Stimulated activated CD4-positive, alpha-beta T cell treated with anti-CD3 and anti-CD28 coated beads, Interleukin-15, amount 100 ng/mL, for 24 hours (primary cell): ENCODE results near the gene ARHGAP26.

Source experiments
- DNase-seq: peaks from one replicate; pipeline ENCODE4 v3.0.0-alpha.2; 2020

ARHGAP26 gene

DNA sequence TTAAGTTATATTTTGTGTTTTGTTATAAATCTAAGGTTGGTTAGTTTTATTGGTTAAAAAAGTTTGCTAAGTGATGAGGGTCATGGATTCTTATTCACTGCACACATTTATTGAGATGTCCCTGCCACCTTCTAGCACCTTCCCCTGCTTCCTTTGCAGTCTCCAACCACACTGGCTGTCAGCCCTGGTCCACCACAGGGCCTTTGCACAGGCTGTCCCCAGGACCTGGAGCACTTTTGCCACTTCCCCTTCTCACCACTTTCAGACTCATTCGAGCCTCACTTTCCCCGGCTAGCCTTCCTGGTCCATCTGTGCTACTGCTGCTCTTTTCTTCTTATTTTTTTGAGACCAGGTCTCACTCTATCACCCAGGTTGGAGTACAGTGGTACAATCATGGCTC, 45.3 kb downstream of the ARHGAP26 start:
- DNase-seq, result no peak

DNA sequence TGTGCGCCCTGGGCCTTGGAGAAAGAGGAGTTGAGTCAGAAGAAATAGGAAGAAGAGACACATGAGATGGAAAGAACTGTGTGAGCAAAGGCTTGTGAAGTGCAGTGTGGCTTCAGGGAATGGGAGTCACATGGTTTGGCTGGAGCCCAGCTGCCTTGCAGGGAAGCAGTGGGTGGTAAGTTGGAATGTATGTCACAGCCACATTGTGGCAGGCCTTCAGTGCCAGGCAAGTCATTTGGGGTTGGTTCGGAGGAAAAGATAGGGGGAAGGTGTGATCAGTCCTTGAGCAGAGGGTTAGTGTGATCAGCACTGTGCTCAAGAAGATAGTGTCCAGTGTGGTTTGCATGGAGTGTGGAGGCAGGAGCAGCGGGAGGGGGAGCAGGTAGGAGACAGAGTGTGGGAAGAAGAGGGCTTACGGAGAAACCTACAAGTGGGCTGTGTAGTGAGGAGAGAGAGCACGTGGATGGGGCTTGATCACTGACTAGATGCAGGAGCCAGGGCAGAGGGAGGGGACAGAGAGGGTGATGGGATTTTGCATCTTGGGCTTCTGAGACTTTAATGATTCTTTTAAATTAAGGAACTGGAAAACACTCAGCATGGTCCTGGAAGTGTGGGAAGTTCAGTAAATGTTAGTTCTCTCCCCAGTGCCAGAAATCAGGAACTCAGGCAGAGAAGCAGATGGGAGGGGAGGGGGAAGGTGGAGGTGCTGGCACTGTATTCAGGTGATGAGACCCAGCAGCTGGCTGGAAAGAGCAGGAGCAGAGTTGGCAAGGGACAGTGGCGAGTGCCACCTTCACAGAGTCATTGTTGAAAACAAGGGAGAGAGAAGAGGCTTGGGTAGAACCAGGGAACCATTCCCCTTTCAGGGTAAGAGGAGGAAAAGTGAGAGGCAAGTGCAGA, 46.6 kb downstream of the ARHGAP26 start:
- DNase-seq, result no peak

DNA sequence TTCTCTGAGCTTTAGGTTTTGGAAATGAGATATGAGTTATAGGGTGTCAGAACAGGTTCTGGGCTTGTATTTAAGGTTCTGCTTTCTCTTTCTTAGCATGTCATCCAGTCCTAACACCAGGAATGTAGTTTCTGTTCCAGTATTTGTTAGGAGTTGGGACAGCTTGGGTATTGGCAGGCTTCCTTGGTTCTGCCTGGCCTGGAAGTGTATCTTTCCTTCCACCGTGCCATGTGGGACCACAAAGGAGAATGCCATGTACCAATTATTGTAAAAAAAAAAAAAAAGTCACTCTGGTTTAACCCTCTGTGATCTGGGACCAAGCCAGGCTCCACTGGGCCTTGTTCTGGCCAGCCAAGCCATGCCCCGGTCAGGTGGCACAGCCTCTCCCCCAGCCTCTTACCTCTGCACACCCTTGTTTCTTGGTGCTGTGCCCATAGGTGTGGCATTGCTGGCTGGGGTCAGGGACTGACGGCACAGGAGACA, 47.8 kb downstream of the ARHGAP26 start:
- DNase-seq, result no peak

DNA sequence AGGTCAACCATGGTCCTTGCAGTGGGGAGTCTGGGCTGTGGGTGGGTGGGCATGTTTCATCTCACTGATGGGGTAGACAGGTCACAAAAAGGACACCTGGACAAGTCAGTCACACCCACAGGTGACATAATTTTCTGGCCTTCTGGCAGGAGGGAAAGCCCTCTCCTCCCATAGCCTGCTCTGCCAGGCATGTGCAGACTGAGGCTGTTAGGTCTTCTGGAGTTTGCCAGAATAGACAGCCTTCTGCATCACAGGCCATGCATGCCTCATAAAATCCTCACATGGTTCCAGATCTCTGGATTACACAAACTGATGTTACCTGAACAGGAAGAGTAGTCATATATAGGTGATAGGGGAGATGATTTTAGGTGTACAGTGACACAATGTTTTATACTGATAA, 49.1 kb downstream of the ARHGAP26 start:
- no peak for DNase-seq

DNA sequence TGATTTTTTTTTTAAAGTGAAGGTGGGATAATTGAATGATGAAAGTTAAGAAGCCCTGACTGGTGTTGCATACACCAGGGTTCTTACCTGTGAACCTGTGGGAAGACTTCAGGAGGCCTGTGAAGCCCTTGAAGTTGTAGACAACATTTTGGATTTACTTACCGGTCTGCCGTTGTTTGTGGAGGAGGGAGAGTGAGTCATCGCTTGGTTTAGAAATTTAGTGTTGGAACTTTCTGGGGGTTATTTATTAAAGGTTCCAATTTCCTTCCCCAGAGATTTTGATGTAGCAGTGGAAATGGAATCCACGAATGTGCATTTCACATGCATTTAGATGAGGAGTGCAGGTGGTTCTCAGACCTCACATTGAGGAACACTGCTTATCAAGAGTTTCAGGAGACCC, 49.6 kb downstream of the ARHGAP26 start:
- no peak for DNase-seq

DNA sequence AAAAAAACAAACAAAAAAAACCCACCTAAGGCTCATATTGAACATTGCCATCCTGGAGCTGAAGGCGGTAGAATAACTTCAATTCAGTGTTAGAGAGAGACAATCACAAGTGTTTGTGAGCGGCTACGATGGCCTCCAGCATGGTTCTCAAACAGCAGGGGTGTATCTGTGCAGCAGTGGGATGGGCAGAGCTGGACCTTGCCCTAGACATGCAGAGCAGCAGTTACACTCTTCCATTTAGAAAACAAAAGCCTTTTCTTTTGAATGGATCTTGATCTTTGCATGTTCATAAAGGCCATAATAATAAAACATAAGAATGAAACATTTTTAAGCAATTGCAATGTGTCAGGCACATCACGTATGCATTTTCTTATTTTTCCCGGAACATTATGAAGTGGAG, 50.3 kb downstream of the ARHGAP26 start:
- DNase-seq, result no peak

DNA sequence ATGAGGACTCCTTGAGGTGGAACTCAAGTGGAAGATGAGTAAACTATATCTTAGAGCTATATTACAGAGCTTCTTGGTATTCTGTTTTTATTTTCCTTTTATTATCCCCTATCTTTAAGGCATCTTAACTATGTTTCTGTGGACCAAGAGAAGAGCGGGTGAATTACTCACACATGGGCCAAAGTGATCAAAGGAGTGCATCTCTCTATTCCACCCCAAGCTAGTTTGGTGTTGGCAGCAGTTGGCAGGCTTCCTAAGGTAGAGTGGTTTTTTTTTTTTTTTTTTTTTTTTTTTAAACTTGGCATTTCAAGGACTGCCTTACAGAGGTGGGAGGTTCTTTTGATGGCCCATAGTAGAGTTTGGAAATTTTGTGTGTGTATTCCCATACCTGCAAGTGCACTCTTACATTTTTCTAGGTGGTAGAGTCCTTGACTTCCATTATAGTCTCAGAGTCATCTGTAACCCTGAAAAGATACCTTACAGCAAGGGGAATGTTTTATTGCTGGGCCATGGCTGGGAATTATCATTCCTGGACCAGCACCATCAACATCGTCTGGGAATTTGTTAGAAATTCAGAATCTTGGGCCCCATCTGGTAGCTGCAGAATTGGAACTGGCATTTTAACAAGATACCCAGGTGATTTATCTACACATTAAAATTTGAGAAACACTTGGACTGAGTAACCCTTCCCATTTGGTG, 51.0 kb downstream of the ARHGAP26 start:
- DNase-seq, result no peak

DNA sequence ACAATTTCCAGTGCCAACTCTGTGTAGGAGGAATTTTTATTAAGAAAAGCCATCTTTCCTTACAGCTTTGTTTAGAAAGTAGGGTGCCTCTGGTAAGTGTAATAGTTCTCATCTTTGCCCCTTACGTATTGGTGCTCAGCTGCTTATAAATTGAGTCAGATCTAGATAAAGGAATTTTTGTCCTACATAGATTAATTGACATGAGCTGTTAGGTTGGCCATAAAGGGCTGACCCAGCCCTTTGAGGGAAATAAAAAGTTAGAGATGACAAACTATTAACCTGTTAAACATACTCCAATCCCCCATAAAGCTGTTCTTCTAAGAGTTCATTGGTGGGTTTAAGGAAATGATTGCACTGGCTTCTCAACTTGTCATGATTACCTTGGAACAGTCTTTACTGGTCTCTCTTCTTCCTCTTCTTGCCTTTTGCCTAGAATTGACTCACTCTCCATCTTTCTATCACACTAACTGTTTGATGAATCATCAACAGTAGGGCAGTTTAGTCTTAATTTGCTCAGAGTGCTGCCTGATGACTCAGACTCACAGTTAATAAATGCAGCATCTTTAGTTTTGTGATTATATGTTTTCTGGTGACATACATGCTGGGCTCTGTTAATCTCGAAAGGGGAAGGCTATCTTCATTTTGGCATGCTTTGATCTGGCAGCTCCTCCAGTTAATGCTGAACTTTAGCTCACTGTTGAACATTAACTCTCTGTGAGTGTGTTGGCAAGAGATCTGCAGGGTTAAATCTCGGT, 51.7 kb downstream of the ARHGAP26 start:
- DNase-seq, result peak; percentile 37

DNA sequence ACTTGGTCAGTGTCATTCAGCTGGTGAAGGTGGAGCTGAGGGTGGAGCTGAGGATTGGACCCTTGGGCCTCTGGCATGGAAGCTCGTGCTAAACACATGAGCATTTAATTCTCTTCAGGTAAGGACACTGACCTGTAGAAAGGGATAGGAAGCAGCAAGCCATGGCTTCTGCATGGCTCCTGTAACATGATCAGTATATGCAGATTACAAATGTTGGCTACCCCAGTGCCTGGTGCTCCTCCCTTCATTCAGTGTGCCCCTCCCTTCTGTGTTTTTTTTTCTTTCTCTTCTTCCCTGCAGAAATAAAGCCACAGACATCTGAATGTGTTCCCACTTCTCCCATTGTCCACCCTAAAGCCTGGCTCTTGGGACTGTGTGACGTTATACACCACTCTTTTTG, 52.9 kb downstream of the ARHGAP26 start:
- DNase-seq, result no peak

DNA sequence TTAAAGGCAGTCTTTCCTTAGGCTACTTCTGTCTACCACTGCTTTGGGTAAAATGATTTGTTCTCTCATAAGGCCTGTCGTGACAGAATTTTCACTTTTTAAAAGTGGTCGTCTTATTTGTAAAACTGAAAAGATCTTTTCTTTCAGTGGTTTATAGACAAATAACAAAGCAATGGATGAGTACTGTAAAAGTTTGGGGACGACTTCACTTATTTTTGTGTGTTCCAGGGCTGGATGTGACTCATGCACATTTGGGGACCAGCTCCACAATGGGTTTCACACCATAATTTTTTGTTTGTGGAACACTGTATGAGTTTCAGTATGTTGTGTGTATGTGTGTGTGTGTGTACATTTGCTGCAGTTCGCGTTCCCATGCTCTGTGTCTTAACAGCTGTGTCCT, 53.6 kb downstream of the ARHGAP26 start:
- DNase-seq, result no peak

DNA sequence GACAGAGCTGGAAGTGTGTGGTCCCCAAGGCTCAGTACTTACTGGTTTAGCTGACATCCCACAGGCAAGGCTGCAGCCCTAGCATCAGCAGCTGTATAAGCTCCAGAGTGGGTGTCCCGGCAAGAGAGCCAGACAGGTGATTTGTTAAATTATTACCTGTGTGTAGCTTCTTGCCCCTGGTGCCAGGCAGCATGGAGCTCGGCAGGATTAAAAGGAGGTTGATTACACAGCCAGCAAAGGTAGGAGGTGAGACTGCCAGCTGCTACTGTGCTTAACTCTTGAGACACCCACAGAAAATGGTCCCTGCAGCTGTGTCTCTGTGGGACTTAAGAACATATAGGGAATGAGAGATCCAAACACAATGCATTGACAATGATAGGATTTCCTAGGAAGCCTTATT, 54.2 kb downstream of the ARHGAP26 start:
- no peak for DNase-seq

DNA sequence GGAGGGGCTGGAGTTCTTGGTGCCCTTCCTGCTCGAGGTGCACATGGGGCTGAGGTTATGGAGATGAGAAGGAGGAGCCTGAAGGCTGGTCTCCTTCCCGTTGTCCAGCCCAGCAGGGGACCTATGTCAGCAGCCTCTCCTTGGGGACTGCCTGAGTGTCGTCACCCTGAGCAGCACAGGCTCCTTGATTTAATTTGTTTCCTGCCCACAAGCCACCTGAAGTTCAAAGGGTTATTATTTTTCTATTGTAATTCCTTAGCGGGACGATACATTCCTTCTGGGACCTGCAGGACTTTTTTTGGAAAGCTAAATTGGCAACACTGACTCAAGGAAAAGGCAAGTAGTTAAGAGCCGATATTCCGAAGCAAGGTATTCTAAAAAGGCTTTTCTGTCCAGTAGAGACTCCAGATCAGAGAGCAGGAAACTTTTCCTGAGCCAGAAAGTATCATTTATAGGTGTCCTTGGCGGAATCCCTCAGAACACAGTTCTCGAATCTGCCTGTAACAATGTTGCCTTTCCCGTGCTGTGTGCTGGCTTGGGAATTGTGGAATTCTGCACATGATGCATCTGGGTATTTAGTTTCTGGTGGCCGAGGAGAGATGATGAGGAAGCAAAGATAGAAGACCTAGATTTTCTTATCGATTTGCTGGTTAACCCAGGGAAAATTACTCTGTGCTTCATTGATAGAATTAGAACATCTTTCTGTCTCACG, 55.4 kb downstream of the ARHGAP26 start:
- no peak for DNase-seq

DNA sequence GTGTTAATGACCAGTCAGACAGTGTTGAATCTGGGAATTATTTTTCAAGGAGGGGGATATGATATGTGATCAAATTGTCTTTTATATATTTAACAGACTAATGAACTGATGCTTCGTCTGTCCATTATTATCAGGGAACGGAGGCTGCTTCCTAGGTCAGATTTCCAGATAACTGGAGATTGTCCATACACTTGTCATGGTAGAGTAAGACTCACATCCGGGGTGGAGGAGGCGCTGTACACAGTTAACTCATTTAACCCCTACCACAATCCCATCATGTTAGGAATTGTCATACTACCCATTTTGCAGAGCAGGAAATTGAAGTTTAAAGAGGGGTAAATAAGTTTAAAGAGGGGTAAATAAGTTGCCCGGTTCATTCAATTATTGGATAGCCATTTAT, 55.9 kb downstream of the ARHGAP26 start:
- DNase-seq, result no peak

DNA sequence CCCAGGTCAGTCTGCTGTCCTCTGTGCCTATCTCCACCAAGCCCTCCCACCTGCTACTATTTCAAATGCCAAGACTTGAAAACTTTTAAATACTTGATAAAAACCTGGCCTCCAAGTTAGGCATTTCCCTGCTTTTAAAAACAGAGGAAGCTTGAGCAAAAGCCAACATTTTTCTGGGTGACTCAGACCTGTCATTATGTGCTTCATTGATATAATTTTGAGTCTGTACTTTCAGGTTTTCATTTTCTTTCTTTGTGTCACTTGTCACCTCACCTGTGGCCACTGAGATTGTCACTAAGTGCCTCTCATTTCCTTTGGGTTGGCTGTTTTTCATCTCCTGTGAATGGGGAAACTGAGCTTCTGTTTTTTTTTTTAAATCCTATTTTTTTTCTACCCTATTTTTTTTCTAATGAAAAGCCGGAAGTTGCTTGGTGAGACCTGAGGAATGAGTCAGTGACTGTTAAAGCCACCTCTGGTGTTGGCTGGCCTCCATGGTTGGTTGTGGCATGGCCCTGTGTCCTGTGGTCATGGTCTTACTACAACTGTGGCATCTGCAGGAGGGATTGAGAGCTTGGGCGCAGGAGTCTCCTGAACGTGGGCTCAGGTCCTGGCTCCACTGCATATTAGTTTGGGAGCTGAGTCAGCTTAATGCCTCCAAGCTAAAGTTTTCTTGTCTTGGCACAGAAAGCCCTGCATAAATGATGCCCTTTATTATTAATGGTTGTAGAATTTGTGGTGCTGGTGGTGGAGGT, 56.7 kb downstream of the ARHGAP26 start:
- peak; percentile 52 for DNase-seq

DNA sequence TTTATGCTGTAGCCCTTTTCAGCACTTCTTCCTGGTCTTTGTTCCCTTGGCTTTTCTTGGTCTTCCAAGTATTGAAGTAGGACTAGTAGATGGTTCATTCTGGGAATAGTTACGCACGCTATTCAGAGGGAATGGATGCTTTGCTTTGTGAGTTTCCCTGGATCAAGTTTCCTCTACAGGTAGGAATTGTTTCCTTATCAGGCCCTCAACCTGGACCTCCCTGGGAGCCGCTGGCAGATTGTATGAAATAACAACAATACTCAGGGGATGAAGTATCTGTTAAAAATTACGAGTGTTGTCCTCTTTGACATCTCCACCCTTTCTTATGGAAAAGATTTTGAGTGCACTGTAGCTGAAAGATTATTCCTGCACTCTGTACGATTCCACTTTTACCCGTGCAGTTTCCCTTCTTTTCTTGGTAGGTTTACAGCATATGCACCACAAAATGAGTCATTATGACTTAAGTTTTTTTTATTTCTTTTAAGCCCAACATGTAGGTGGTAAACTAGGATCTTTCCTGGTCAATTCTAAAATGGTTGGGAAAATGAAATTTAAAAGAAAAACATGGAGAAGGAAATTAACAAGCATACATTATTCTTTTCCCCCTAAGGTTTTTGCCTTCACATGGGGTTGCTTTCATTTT, 57.9 kb downstream of the ARHGAP26 start:
- no peak for DNase-seq

DNA sequence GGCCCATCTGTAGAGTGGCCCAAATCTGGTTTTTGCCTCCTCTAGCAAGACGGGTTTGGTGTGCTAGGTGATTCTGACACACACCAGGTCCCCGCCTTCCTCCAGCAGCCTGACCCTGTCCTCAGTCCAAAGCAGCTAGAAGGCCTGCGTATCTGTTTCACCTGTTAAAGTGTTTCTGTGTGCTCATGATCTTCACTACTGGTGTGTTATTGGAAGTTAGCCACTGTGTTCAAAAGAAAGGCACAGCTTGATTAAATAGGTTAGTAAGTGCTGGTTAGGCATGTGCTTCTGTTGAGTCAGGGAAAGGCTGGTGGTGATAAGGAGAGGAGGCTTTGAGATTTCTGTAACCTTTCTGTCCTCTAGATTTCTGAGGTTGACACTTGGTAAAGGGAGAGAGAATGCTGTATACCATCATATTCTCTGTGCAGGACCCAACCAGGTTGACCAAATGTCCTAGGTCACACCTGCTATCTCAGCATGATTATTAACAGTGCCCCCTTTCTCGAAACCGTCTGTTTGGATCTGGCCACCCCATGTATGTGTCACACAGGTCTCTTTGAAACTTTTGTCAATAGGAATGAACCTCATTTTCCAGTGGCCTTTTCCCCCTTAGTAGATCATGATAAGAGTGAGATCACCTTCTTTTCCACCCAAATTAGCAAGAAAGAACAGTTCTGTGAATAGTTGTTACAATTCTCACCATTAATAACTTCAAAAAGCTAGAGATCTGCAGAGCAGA, 58.8 kb downstream of the ARHGAP26 start:
- DNase-seq, result no peak

DNA sequence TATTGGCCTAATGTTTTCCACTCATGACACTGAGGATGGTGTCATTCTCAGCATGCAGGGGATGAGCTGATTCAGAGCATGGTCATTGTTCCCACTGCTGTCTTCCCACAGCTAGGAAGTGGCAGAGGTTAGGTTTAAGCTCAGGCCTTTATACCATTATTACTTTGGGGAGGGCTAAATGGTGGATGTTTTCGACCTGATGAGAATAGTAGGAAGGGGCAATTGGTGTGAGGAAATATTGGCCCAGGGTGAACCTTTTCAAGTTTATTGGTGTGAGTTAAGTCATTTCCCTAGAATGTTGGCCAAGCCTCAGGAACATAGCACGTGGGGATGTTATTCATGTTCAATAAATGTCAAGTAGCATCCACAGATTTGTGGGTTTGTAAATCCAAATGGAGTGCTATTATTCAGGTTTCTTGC, 59.6 kb downstream of the ARHGAP26 start:
- no peak for DNase-seq

DNA sequence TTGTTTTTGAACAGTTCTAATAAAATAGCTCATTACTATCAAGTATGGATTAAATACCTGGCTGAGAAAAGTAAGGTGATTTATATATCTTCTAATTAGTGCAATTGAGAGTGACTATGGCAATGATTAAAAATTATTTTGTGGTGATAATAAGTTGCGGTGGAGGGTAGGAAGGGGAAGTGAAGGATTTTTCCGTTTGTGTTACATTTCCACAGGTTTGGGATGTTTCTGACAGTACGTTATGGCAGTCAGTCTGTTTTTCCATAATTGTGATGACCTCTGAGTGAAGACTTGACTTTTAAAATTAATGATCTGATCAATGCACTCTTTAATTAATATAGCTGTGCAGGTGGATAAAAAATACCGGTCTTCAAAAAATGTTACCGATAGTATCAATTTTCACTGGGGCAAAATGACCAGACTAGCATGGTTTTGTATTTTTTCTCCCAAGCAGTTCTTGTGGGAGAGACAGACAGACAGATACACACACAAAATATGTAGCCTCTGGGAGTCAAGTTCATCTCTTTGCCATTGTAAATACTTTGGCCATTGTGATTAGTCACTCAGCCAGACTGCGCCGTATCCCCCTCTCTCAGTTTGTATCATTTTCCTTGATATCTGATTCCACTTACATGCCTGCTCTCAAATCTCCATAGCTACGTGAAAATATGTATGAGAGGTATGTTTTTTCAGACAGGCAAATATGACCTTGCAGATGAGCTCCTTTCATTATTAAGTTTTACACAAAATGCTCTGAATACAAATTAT, 60.2 kb downstream of the ARHGAP26 start:
- no peak for DNase-seq

DNA sequence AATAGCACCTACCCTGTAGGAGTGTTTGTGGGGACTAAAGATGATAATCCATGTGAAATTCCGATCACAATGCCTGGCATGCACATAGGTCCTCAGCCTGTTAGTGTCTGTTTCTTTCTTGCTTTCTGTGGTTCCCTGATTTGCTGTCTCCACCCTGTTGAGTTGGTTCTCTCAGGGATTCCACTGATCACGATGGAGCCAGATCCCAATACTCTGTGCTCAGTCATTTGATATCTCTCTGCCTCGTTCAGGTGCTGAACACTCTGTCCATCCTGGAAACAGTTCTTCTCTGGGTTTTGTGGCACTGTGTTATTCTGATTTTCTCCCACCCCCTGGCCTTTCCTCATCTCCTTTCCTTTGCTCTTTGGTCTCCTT, 60.8 kb downstream of the ARHGAP26 start:
- no peak for DNase-seq

DNA sequence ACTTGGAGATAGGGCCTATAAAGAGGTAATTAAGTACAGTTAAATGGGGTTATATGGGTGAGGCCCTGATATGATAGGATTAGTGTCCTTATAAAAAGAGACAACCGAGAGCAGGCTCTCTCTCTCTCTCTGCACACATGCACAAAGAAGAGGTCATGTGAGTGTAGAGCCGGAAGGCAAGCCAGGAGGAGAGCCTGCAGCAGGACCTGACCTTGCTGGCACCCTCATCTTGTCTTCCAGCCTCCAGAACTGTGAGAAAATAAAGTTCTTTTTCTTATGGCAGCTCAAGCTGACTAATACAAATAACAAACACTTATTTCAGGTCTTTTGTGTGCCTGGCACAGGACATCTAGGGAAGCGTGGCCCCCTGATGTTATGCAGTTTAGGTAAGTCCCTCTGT, 62.1 kb downstream of the ARHGAP26 start:
- no peak for DNase-seq
